Measurements from ENCODE around the gene GTF2F1. TPM values are rescaled to one million over a fixed set of nuclear protein-coding genes. Genes with fewer than 3 reads are reported as not detected.

Gene GTF2F1
- total and polyA plus RNA-seq, 9 of the 15 experiments (the other 6 are each of a cell fraction or from before 2014, with no cell fraction given): 4.7 to 75.4 (median 68.4) TPM

DNA sequence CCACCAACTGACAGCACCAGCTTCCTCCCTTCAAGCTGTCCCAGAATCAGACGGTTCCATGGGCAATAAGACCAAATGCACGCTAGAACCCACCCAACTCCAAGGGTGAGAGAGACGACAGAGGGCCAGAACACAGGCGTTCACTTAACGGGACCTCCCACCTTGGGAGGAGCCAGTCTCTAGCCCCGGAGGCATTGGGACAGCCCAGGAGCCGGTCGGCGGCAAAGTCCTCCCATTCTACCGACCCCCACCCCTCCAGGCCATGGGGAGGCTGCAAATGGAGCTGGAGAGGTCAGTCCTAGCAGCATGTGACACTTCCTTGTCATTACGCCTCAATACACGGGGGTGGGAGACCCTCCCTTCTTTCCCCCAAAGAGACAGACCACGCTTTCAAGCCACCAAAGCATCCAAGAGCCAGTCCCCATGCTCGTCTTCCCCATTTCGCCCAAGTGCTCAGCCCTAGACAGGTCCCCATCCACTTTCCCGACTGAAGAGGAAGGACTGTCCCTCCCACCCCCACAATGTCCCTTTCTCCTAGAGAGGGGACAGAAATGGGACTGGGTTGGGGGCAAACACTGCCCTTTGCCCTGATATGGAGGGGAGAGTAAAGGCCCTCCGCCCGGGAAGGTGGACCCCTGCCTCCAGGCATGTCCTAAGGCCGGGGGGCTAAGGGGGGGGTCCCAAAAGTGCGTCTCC is 30.7 kb upstream of the GTF2F1 start (continued):
- TF ChIP-seq POLR2H (tag; IDR thresholded peaks at IDR 0.05; ENCODE audit: low read depth) (no peak), TCF7 (IDR thresholded peaks at IDR 0.05; ENCODE audit: borderline replicate concordance) (no peak), CEBPB (tag; IDR thresholded peaks at IDR 0.05) (no peak), ADNP (tag; IDR thresholded peaks at IDR 0.05) (no peak), HDAC1 (IDR thresholded peaks at IDR 0.05) (no peak), RBM34 (IDR thresholded peaks at IDR 0.05; ENCODE audit: borderline replicate concordance, insufficient read depth, low read length) (no peak), WHSC1 (IDR thresholded peaks at IDR 0.05; ENCODE audit: low read length) (no peak), SRSF7 (optimal IDR thresholded peaks at IDR 0.05; ENCODE audit: low read depth, low read length) (no peak), HNRNPH1 (optimal IDR thresholded peaks at IDR 0.05; ENCODE audit: low read depth, low read length) (no peak), XRCC3 (IDR thresholded peaks at IDR 0.05) (no peak), NR3C1 (CRISPR knock-in tag; IDR thresholded peaks at IDR 0.05) (no peak), NONO (IDR thresholded peaks at IDR 0.05; ENCODE audit: low read depth in 2 of 2, low read length in 1 of 2) (no peak), ZNF695 (CRISPR knock-in tag; IDR thresholded peaks at IDR 0.05) (no peak), FOXK1 (CRISPR knock-in tag; IDR thresholded peaks at IDR 0.05; ENCODE audit: borderline replicate concordance) (no peak), ZNF133 (CRISPR knock-in tag; IDR thresholded peaks at IDR 0.05) (no peak), POLR2A (conservative IDR thresholded peaks at IDR 0.05) (peak; percentile 26; the same call in 1 of the 2 replicates)
- TF ChIP-seq, protein P1, sequence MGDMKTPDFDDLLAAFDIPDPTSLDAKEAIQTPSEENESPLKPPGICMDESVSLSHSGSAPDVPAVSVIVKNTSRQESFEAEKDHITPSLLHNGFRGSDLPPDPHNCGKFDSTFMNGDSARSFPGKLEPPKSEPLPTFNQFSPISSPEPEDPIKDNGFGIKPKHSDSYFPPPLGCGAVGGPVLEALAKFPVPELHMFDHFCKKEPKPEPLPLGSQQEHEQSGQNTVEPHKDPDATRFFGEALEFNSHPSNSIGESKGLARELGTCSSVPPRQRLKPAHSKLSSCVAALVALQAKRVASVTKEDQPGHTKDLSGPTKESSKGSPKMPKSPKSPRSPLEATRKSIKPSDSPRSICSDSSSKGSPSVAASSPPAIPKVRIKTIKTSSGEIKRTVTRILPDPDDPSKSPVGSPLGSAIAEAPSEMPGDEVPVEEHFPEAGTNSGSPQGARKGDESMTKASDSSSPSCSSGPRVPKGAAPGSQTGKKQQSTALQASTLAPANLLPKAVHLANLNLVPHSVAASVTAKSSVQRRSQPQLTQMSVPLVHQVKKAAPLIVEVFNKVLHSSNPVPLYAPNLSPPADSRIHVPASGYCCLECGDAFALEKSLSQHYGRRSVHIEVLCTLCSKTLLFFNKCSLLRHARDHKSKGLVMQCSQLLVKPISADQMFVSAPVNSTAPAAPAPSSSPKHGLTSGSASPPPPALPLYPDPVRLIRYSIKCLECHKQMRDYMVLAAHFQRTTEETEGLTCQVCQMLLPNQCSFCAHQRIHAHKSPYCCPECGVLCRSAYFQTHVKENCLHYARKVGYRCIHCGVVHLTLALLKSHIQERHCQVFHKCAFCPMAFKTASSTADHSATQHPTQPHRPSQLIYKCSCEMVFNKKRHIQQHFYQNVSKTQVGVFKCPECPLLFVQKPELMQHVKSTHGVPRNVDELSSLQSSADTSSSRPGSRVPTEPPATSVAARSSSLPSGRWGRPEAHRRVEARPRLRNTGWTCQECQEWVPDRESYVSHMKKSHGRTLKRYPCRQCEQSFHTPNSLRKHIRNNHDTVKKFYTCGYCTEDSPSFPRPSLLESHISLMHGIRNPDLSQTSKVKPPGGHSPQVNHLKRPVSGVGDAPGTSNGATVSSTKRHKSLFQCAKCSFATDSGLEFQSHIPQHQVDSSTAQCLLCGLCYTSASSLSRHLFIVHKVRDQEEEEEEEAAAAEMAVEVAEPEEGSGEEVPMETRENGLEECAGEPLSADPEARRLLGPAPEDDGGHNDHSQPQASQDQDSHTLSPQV (IDR thresholded peaks at IDR 0.05): no peak
- TF ChIP-seq, protein P2, sequence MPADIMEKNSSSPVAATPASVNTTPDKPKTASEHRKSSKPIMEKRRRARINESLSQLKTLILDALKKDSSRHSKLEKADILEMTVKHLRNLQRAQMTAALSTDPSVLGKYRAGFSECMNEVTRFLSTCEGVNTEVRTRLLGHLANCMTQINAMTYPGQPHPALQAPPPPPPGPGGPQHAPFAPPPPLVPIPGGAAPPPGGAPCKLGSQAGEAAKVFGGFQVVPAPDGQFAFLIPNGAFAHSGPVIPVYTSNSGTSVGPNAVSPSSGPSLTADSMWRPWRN (IDR thresholded peaks at IDR 0.05; ENCODE audit: low read depth): no peak
- TF ChIP-seq, protein P3, sequence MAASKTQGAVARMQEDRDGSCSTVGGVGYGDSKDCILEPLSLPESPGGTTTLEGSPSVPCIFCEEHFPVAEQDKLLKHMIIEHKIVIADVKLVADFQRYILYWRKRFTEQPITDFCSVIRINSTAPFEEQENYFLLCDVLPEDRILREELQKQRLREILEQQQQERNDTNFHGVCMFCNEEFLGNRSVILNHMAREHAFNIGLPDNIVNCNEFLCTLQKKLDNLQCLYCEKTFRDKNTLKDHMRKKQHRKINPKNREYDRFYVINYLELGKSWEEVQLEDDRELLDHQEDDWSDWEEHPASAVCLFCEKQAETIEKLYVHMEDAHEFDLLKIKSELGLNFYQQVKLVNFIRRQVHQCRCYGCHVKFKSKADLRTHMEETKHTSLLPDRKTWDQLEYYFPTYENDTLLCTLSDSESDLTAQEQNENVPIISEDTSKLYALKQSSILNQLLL (CRISPR knock-in tag; IDR thresholded peaks at IDR 0.05; ENCODE audit: borderline replicate concordance): no peak
- TF ChIP-seq, protein P4, sequence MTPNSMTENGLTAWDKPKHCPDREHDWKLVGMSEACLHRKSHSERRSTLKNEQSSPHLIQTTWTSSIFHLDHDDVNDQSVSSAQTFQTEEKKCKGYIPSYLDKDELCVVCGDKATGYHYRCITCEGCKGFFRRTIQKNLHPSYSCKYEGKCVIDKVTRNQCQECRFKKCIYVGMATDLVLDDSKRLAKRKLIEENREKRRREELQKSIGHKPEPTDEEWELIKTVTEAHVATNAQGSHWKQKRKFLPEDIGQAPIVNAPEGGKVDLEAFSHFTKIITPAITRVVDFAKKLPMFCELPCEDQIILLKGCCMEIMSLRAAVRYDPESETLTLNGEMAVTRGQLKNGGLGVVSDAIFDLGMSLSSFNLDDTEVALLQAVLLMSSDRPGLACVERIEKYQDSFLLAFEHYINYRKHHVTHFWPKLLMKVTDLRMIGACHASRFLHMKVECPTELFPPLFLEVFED (CRISPR knock-in tag; conservative IDR thresholded peaks at IDR 0.05): no peak
- TF ChIP-seq, protein P5, sequence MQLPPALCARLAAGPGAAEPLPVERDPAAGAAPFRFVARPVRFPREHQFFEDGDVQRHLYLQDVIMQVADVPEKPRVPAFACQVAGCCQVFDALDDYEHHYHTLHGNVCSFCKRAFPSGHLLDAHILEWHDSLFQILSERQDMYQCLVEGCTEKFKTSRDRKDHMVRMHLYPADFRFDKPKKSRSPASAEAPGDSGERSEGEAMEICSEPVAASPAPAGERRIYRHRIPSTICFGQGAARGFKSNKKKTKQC (CRISPR knock-in tag; IDR thresholded peaks at IDR 0.05): no peak

Data from K562 (cell line).